GM23338 (cell line): ENCODE data around the gene RSU1. TPM values are rescaled to one million over a fixed set of nuclear protein-coding genes. Genes with fewer than 3 reads are reported as not detected.

Source experiments
- ATAC-seq: fragments of 200-7000 bp; cut with Tn5 transposase; 3 replicates; pipeline ENCODE4 v1.9.1; 2020
- DNase-seq: peaks from one replicate; pipeline ENCODE4 v3.0.0-alpha.2; 2015; ENCODE audit warnings: low spot score
- H2AFZ ChIP-seq: fragments of 200-600 bp; sonication (generic); 2 replicates; pipeline ENCODE4 v1.8.0; 2016; ENCODE audit warnings: antibody characterized with exemption, mild to moderate bottlenecking, moderate library complexity
- H3F3A ChIP-seq: fragments of 200-600 bp; sonication (generic); replicated peaks from 2 replicates; pipeline ENCODE4 v1.8.0; 2017; ENCODE audit warnings: antibody characterized with exemption, mixed run types, low read depth
- H3K27ac ChIP-seq: fragments of 200-600 bp; sonication (generic); 2 replicates; pipeline ENCODE4 v1.6.1; 2016; ENCODE audit warnings: low read depth
- H3K27me3 ChIP-seq: fragments of 200-600 bp; sonication (generic); 2 replicates; pipeline ENCODE4 v1.8.0; 2016; ENCODE audit warnings: mild to moderate bottlenecking, mixed run types, moderate library complexity; ENCODE audit not compliant: insufficient read depth
- H3K36me3 ChIP-seq: fragments of 200-600 bp; sonication (generic); 2 replicates; pipeline ENCODE4 v1.8.0; 2016; ENCODE audit warnings: mild to moderate bottlenecking; ENCODE audit not compliant: insufficient read depth
- H3K4me1 ChIP-seq: fragments of 200-600 bp; sonication (generic); 2 replicates; pipeline ENCODE4 v1.8.0; 2016; ENCODE audit warnings: mild to moderate bottlenecking, moderate library complexity; ENCODE audit not compliant: insufficient read depth
- H3K4me2 ChIP-seq: fragments of 200-600 bp; sonication (generic); 2 replicates; pipeline ENCODE4 v1.7.1; 2017; ENCODE audit warnings: mixed run types
- H3K4me3 ChIP-seq: fragments of 200-600 bp; sonication (generic); 2 replicates; pipeline ENCODE4 v1.6.1; 2016; ENCODE audit warnings: mixed run types
- H3K79me2 ChIP-seq: fragments of 200-600 bp; sonication (generic); replicated peaks from 2 replicates; pipeline ENCODE4 v1.8.0; 2017; ENCODE audit warnings: mild to moderate bottlenecking; ENCODE audit not compliant: insufficient read depth
- H3K9me2 ChIP-seq: fragments of 200-600 bp; sonication (generic); 2 replicates; pipeline ENCODE4 v1.8.0; 2017; ENCODE audit not compliant: insufficient read depth
- H4K20me1 ChIP-seq: fragments of 200-600 bp; sonication (generic); replicated peaks from 2 replicates; pipeline ENCODE4 v1.8.0; 2017; ENCODE audit warnings: mild to moderate bottlenecking; ENCODE audit not compliant: insufficient read depth
- H3K27ac Mint-ChIP-seq: 2 replicates; pipeline ENCODE4 v1.8.0; 2020; ENCODE audit warnings: inconsistent platforms, mild to moderate bottlenecking, moderate library complexity, mixed read lengths
- H3K27me3 Mint-ChIP-seq: 3 replicates; pipeline ENCODE4 v1.8.0; 2022; ENCODE audit warnings: low read depth, mild to moderate bottlenecking, moderate library complexity, mixed read lengths, inconsistent platforms; ENCODE audit not compliant: insufficient read depth, poor library complexity
- H3K36me3 Mint-ChIP-seq: 3 replicates; pipeline ENCODE4 v1.8.0; 2021; ENCODE audit warnings: low read depth, mild to moderate bottlenecking, inconsistent platforms, moderate library complexity, mixed read lengths
- H3K4me1 Mint-ChIP-seq: 3 replicates; pipeline ENCODE4 v1.8.0; 2020; ENCODE audit warnings: mild to moderate bottlenecking, inconsistent platforms, mixed read lengths
- H3K4me3 Mint-ChIP-seq: 3 replicates; pipeline ENCODE4 v1.8.0; 2021; ENCODE audit warnings: moderate library complexity, mild to moderate bottlenecking, inconsistent platforms, mixed read lengths
- H3K9me3 Mint-ChIP-seq: 3 replicates; pipeline ENCODE4 v1.8.0; 2020; ENCODE audit warnings: moderate library complexity, mild to moderate bottlenecking, inconsistent platforms, mixed read lengths
- CREB1 ChIP-seq: fragments of 250-450 bp; sonication (Bioruptor Pico); IDR thresholded peaks from 2 replicates; pipeline ENCODE4 v1.5.0; 2020; ENCODE audit warnings: low read depth, mild to moderate bottlenecking, moderate library complexity
- CTCF ChIP-seq, 2 experiments: fragments of 200-600 bp in 1 of 2; sonication (generic) in 1 of 2; conservative IDR thresholded peaks; 2 replicates each; pipeline versions ENCODE4 v1.5.1 to v1.6.1; 2016 to 2017; ENCODE audit warnings: antibody characterized with exemption in 2 of 2, low read depth in 2 of 2, mild to moderate bottlenecking in 2 of 2, moderate library complexity in 1 of 2
- EZH2 ChIP-seq: fragments of 200-600 bp; sonication (generic); IDR thresholded peaks from one replicate; pipeline ENCODE4 v1.8.0; 2017; ENCODE audit warnings: antibody characterized with exemption, mild to moderate bottlenecking, low read depth; ENCODE audit not compliant: unreplicated experiment
- EZH2phosphoT487 ChIP-seq: fragments of 200-600 bp; sonication (generic); IDR thresholded peaks from one replicate; pipeline ENCODE4 v1.8.1; 2018; ENCODE audit warnings: antibody characterized with exemption; ENCODE audit not compliant: unreplicated experiment
- JUNB ChIP-seq: IDR thresholded peaks from one replicate; pipeline ENCODE4 v1.6.1; 2016; ENCODE audit warnings: antibody characterized with exemption; ENCODE audit not compliant: unreplicated experiment
- NANOG ChIP-seq: IDR thresholded peaks from 2 replicates; pipeline ENCODE4 v1.6.1; 2016; ENCODE audit warnings: antibody characterized with exemption, borderline replicate concordance
- POLR2AphosphoS5 ChIP-seq: IDR thresholded peaks from 2 replicates; pipeline ENCODE4 v1.6.1; 2016; ENCODE audit warnings: antibody characterized with exemption, low read depth
- STAT1 ChIP-seq: IDR thresholded peaks from one replicate; pipeline ENCODE4 v1.6.1; 2016; ENCODE audit warnings: antibody characterized with exemption; ENCODE audit not compliant: unreplicated experiment
- ZNF114 ChIP-seq: fragments of 250-450 bp; sonication (Bioruptor Pico); IDR thresholded peaks from 2 replicates; pipeline ENCODE4 v1.5.0; 2020; ENCODE audit warnings: mild to moderate bottlenecking, moderate library complexity
- ZNF331 ChIP-seq: fragments of 250-450 bp; sonication (Bioruptor Pico); IDR thresholded peaks from 2 replicates; pipeline ENCODE4 v1.5.0; 2020; ENCODE audit warnings: low read depth, mild to moderate bottlenecking, moderate library complexity
- ZNF462 ChIP-seq: fragments of 250-450 bp; sonication (Bioruptor Pico); IDR thresholded peaks from 2 replicates; pipeline ENCODE4 v1.5.0; 2020; ENCODE audit warnings: mild to moderate bottlenecking, moderate library complexity
- polyA plus RNA-seq: library from polyadenylated mRNA; unstranded; fragments of >200 nt; fragmentation: Nextera tagmentation; extraction: Ambion mirVana; gene quantifications from 2 replicates; pipeline ENCODE4 v1.2.1, GENCODE V29; 2016
- total RNA-seq: library from RNA; depleted of rRNA; stranded (reverse); fragments of >200 nt; shearing (Covaris generic); gene quantifications from 2 replicates; pipeline ENCODE4 v1.2.3, GENCODE V29; 2014
- TF ChIP-seq, protein P1 (sequence below): IDR thresholded peaks from one replicate; pipeline ENCODE4 v1.6.1; 2018; ENCODE audit warnings: antibody characterized with exemption; ENCODE audit not compliant: unreplicated experiment
- TF ChIP-seq, protein P2 (sequence below): IDR thresholded peaks from 2 replicates; pipeline ENCODE4 v1.6.1; 2016; ENCODE audit warnings: antibody characterized with exemption

RSU1 gene
- total and polyA plus RNA-seq, 2 experiments from 2014 or later, result 62.7 to 96.2 TPM

DNA sequence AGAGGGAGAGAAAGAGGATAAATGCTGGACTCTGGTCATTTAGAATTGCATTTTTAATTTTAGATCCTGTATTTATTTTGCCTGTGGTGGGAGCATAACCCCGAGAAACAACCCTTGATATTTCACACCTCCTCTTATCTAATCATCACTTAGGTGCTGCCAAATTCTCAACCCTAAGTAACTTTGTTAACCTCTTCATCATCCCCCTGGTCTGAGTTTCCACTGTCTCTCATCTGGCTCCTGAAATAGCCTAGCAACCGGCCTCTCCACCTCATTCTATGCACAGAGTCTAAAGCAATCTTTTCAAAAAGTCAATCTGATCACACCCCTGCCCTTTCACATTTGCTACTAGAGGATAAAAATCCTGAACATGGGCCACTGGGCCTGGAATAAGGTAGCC lies 177.1 kb downstream of the RSU1 start:
- no peaks in the 10 kb centered on the region for H3K9me3 Mint-ChIP-seq
- Histone ChIP-seq H3K4me1 (no peaks in the 10 kb centered on the region), H3K27me3 (no peaks in the 10 kb centered on the region), H3K79me2 (no peaks in the 10 kb centered on the region), H2AFZ (no peak overlapping the region), H3F3A (no peaks in the 10 kb centered on the region), H3K4me2 (no peak overlapping the region), H3K27ac (no peak overlapping the region), H4K20me1 (peaks cover 5% of the 10 kb centered on the region; the same call in 1 of the 2 replicates), H3K9me2 (0 out of 2 replicates have a peak, but pooled peaks cover 5% of the 10 kb centered on the region), H3K36me3 (no peaks in the 10 kb centered on the region), H3K4me3 (no peak overlapping the region)
- H3K4me1 Mint-ChIP-seq, result peaks cover 8% of the 10 kb centered on the region
- no peak overlapping the region for H3K4me3 Mint-ChIP-seq
- ATAC-seq (no peak), DNase-seq (no peak)
- TF ChIP-seq, protein P1, sequence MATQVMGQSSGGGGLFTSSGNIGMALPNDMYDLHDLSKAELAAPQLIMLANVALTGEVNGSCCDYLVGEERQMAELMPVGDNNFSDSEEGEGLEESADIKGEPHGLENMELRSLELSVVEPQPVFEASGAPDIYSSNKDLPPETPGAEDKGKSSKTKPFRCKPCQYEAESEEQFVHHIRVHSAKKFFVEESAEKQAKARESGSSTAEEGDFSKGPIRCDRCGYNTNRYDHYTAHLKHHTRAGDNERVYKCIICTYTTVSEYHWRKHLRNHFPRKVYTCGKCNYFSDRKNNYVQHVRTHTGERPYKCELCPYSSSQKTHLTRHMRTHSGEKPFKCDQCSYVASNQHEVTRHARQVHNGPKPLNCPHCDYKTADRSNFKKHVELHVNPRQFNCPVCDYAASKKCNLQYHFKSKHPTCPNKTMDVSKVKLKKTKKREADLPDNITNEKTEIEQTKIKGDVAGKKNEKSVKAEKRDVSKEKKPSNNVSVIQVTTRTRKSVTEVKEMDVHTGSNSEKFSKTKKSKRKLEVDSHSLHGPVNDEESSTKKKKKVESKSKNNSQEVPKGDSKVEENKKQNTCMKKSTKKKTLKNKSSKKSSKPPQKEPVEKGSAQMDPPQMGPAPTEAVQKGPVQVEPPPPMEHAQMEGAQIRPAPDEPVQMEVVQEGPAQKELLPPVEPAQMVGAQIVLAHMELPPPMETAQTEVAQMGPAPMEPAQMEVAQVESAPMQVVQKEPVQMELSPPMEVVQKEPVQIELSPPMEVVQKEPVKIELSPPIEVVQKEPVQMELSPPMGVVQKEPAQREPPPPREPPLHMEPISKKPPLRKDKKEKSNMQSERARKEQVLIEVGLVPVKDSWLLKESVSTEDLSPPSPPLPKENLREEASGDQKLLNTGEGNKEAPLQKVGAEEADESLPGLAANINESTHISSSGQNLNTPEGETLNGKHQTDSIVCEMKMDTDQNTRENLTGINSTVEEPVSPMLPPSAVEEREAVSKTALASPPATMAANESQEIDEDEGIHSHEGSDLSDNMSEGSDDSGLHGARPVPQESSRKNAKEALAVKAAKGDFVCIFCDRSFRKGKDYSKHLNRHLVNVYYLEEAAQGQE, result no peak
- TF ChIP-seq, protein P2, sequence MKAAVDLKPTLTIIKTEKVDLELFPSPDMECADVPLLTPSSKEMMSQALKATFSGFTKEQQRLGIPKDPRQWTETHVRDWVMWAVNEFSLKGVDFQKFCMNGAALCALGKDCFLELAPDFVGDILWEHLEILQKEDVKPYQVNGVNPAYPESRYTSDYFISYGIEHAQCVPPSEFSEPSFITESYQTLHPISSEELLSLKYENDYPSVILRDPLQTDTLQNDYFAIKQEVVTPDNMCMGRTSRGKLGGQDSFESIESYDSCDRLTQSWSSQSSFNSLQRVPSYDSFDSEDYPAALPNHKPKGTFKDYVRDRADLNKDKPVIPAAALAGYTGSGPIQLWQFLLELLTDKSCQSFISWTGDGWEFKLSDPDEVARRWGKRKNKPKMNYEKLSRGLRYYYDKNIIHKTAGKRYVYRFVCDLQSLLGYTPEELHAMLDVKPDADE, result no peak
- TF ChIP-seq NANOG, result no peak
- TF ChIP-seq JUNB, result no peak
- TF ChIP-seq POLR2AphosphoS5, result no peak
- TF ChIP-seq EZH2phosphoT487, result no peak
- TF ChIP-seq CREB1 (CRISPR knock-in tag), result no peak
- no peak for TF ChIP-seq STAT1
- TF ChIP-seq CTCF (conservative IDR thresholded peaks at IDR 0.05; ENCODE audit: low read depth in 2 of 2), result no peak
- TF ChIP-seq ZNF331 (CRISPR knock-in tag), result no peak
- no peak for TF ChIP-seq ZNF462 (CRISPR knock-in tag)
- no peak for TF ChIP-seq ZNF114 (CRISPR knock-in tag)
- no peak for TF ChIP-seq EZH2
- no peaks in the 10 kb centered on the region for H3K36me3 Mint-ChIP-seq
- H3K27me3 Mint-ChIP-seq, result no peaks in the 10 kb centered on the region
- no peak overlapping the region for H3K27ac Mint-ChIP-seq
